Measurements from ENCODE around the gene SLC35F4. TPM values are rescaled to one million over a fixed set of nuclear protein-coding genes. Genes with fewer than 3 reads are reported as not detected.

Gene SLC35F4
- total RNA-seq, 1 donor from 2014 or later, result not detected

- H3K27ac Mint-ChIP-seq (ENCODE audit: unreplicated experiment), result no peak overlapping the region
- no peak for TF ChIP-seq CTCF (IDR thresholded peaks at IDR 0.05)
- H3K36me3 Mint-ChIP-seq (ENCODE audit: unreplicated experiment), result no peaks in the 10 kb centered on the region
- H3K9me3 Mint-ChIP-seq (ENCODE audit: unreplicated experiment), result no peaks in the 10 kb centered on the region
- no peaks in the 10 kb centered on the region for H3K4me1 Mint-ChIP-seq (ENCODE audit: unreplicated experiment)
- no peaks in the 10 kb centered on the region for H3K27me3 Mint-ChIP-seq (ENCODE audit: unreplicated experiment)
- H3K4me3 Mint-ChIP-seq (ENCODE audit: unreplicated experiment), result no peak overlapping the region
- no peak for DNase-seq (ENCODE audit: extremely low spot score, unreplicated experiment)
Measured at GRCh38 chr14:57845802-57846531, 19.9 kb downstream of the SLC35F4 start.

GRCh38 chr14:57845316-57845715, 20.6 kb downstream of the SLC35F4 start:
- H3K9me3 Mint-ChIP-seq (ENCODE audit: unreplicated experiment), result no peaks in the 10 kb centered on the region
- no peak overlapping the region for H3K27ac Mint-ChIP-seq (ENCODE audit: unreplicated experiment)

GRCh38 chr14:57837267-57837666, 28.6 kb downstream of the SLC35F4 start:
- Mint-ChIP-seq H3K27me3 (ENCODE audit: unreplicated experiment) (no peaks in the 10 kb centered on the region), H3K4me1 (ENCODE audit: unreplicated experiment) (no peaks in the 10 kb centered on the region), H3K36me3 (ENCODE audit: unreplicated experiment) (no peaks in the 10 kb centered on the region), H3K4me3 (ENCODE audit: unreplicated experiment) (no peak overlapping the region), H3K27ac (ENCODE audit: unreplicated experiment) (no peak overlapping the region), H3K9me3 (ENCODE audit: unreplicated experiment) (no peaks in the 10 kb centered on the region)
- no peak for TF ChIP-seq CTCF (IDR thresholded peaks at IDR 0.05)
- DNase-seq (ENCODE audit: extremely low spot score, unreplicated experiment), result no peak

More at GRCh38 chr14:57845316-57845715, 20.6 kb downstream of the SLC35F4 start:
- Mint-ChIP-seq H3K27me3 (ENCODE audit: unreplicated experiment) (no peaks in the 10 kb centered on the region), H3K36me3 (ENCODE audit: unreplicated experiment) (no peaks in the 10 kb centered on the region), H3K4me3 (ENCODE audit: unreplicated experiment) (no peak overlapping the region), H3K4me1 (ENCODE audit: unreplicated experiment) (no peaks in the 10 kb centered on the region)
- DNase-seq (ENCODE audit: extremely low spot score, unreplicated experiment), result no peak
- no peak for TF ChIP-seq CTCF (IDR thresholded peaks at IDR 0.05)

GRCh38 chr14:57835766-57836165, 30.1 kb downstream of the SLC35F4 start:
- Mint-ChIP-seq H3K9me3 (ENCODE audit: unreplicated experiment) (no peaks in the 10 kb centered on the region), H3K4me1 (ENCODE audit: unreplicated experiment) (no peaks in the 10 kb centered on the region), H3K36me3 (ENCODE audit: unreplicated experiment) (no peaks in the 10 kb centered on the region), H3K4me3 (ENCODE audit: unreplicated experiment) (no peak overlapping the region), H3K27ac (ENCODE audit: unreplicated experiment) (no peak overlapping the region), H3K27me3 (ENCODE audit: unreplicated experiment) (no peaks in the 10 kb centered on the region)
- no peak for DNase-seq (ENCODE audit: extremely low spot score, unreplicated experiment)
- TF ChIP-seq CTCF (IDR thresholded peaks at IDR 0.05), result no peak

GRCh38 chr14:57834961-57835360, 30.9 kb downstream of the SLC35F4 start:
- H3K36me3 Mint-ChIP-seq (ENCODE audit: unreplicated experiment), result no peaks in the 10 kb centered on the region
- no peak for DNase-seq (ENCODE audit: extremely low spot score, unreplicated experiment)
- H3K27ac Mint-ChIP-seq (ENCODE audit: unreplicated experiment), result no peak overlapping the region
- no peak for TF ChIP-seq CTCF (IDR thresholded peaks at IDR 0.05)
- H3K4me3 Mint-ChIP-seq (ENCODE audit: unreplicated experiment), result no peak overlapping the region
- H3K27me3 Mint-ChIP-seq (ENCODE audit: unreplicated experiment), result no peaks in the 10 kb centered on the region
- no peaks in the 10 kb centered on the region for H3K4me1 Mint-ChIP-seq (ENCODE audit: unreplicated experiment)
- H3K9me3 Mint-ChIP-seq (ENCODE audit: unreplicated experiment), result no peaks in the 10 kb centered on the region

All from osteocyte (in vitro differentiated cells).